SK-N-SH treated with all-trans-retinoic acid at 6 μM for 48 hours (cell line): Measurements from ENCODE around the gene JAKMIP1.

Source experiments
- ATAC-seq: fragments of 200-7000 bp; cut with Tn5 transposase; 3 replicates; pipeline ENCODE4 v1.9.1; 2020; ENCODE audit warnings: mild to moderate bottlenecking, moderate library complexity
- ARNTL ChIP-seq: fragments of 450-650 bp; formaldehyde crosslinking; IDR thresholded peaks from 2 replicates; pipeline ENCODE4 v1.5.0; 2020; ENCODE audit warnings: low read depth, mild to moderate bottlenecking, moderate library complexity, borderline replicate concordance
- BACH2 ChIP-seq: fragments of 250-450 bp; sonication (Bioruptor Pico); IDR thresholded peaks from 2 replicates; pipeline ENCODE4 v1.9.0; 2021; ENCODE audit warnings: mild to moderate bottlenecking, borderline replicate concordance
- ISL1 ChIP-seq: fragments of 250-450 bp; sonication (Bioruptor Pico); IDR thresholded peaks from 2 replicates; pipeline ENCODE4 v2.1.2; 2022; ENCODE audit warnings: mild to moderate bottlenecking, moderate library complexity
- OSR1 ChIP-seq: fragments of 250-450 bp; sonication (Bioruptor Pico); IDR thresholded peaks from 2 replicates; pipeline ENCODE4 v1.8.0; 2022; ENCODE audit warnings: moderate library complexity, mild to moderate bottlenecking, inconsistent platforms
- PPARA ChIP-seq: fragments of 250-450 bp; sonication (Bioruptor Pico); IDR thresholded peaks from 2 replicates; pipeline ENCODE4 v1.5.0; 2020; ENCODE audit warnings: mild to moderate bottlenecking, borderline replicate concordance
- SNAI2 ChIP-seq: fragments of 250-450 bp; sonication (Bioruptor Pico); IDR thresholded peaks from 2 replicates; pipeline ENCODE4 v1.5.0; 2020; ENCODE audit warnings: mild to moderate bottlenecking, moderate library complexity
- TCF4 ChIP-seq: fragments of 250-450 bp; sonication (Bioruptor Pico); IDR thresholded peaks from 2 replicates; pipeline ENCODE4 v1.8.0; 2021; ENCODE audit warnings: mild to moderate bottlenecking, moderate library complexity, borderline replicate concordance
- TOX ChIP-seq: fragments of 250-450 bp; sonication (Bioruptor Pico); IDR thresholded peaks from 2 replicates; pipeline ENCODE4 v1.8.0; 2021; ENCODE audit warnings: mild to moderate bottlenecking, moderate library complexity, borderline replicate concordance
- ZC3H10 ChIP-seq: fragments of 250-450 bp; sonication (Bioruptor Pico); IDR thresholded peaks from 2 replicates; pipeline ENCODE4 v1.5.1; 2021; ENCODE audit warnings: mild to moderate bottlenecking, moderate library complexity
- ZFP3 ChIP-seq: fragments of 250-450 bp; sonication (Bioruptor Pico); IDR thresholded peaks from 2 replicates; pipeline ENCODE4 v1.5.0; 2020; ENCODE audit warnings: mild to moderate bottlenecking, moderate library complexity
- ZFP30 ChIP-seq: fragments of 450-650 bp; formaldehyde crosslinking; IDR thresholded peaks from 2 replicates; pipeline ENCODE4 v1.5.0; 2022; ENCODE audit warnings: mild to moderate bottlenecking, moderate library complexity
- ZNF565 ChIP-seq: fragments of 450-650 bp; formaldehyde crosslinking; conservative IDR thresholded peaks from 2 replicates; pipeline ENCODE4 v1.5.0; 2020; ENCODE audit warnings: low read depth, mild to moderate bottlenecking, moderate library complexity
- ZNF70 ChIP-seq: fragments of 450-650 bp; formaldehyde crosslinking; IDR thresholded peaks from 2 replicates; pipeline ENCODE4 v1.5.0; 2020; ENCODE audit warnings: mild to moderate bottlenecking, moderate library complexity
- ZNF8 ChIP-seq: fragments of 450-650 bp; formaldehyde crosslinking; IDR thresholded peaks from 2 replicates; pipeline ENCODE4 v1.5.0; 2020; ENCODE audit warnings: mild to moderate bottlenecking, moderate library complexity
- TF ChIP-seq, protein P1 (sequence below): fragments of 250-450 bp; sonication (Bioruptor Pico); IDR thresholded peaks from 2 replicates; pipeline ENCODE4 v1.8.0; 2021; ENCODE audit warnings: low read depth, mild to moderate bottlenecking, moderate library complexity, borderline replicate concordance
- TF ChIP-seq, protein P2 (sequence below): fragments of 250-450 bp; sonication (Bioruptor Pico); IDR thresholded peaks from 2 replicates; pipeline ENCODE4 v1.5.1; 2021; ENCODE audit warnings: mild to moderate bottlenecking, moderate library complexity
- TF ChIP-seq, protein P3 (sequence below): fragments of 250-450 bp; sonication (Bioruptor Pico); IDR thresholded peaks from 2 replicates; pipeline ENCODE4 v1.8.0; 2020; ENCODE audit warnings: mild to moderate bottlenecking, moderate library complexity, borderline replicate concordance
- TF ChIP-seq, protein P4 (sequence below): fragments of 250-450 bp; sonication (Bioruptor Pico); IDR thresholded peaks from 2 replicates; pipeline ENCODE4 v1.5.0; 2020; ENCODE audit warnings: mild to moderate bottlenecking, moderate library complexity
- TF ChIP-seq, protein P5 (sequence below): fragments of 250-450 bp; sonication (Bioruptor Pico); IDR thresholded peaks from 2 replicates; pipeline ENCODE4 v1.5.1; 2020; ENCODE audit warnings: low read depth, mild to moderate bottlenecking, moderate library complexity

The JAKMIP1 gene

DNA sequence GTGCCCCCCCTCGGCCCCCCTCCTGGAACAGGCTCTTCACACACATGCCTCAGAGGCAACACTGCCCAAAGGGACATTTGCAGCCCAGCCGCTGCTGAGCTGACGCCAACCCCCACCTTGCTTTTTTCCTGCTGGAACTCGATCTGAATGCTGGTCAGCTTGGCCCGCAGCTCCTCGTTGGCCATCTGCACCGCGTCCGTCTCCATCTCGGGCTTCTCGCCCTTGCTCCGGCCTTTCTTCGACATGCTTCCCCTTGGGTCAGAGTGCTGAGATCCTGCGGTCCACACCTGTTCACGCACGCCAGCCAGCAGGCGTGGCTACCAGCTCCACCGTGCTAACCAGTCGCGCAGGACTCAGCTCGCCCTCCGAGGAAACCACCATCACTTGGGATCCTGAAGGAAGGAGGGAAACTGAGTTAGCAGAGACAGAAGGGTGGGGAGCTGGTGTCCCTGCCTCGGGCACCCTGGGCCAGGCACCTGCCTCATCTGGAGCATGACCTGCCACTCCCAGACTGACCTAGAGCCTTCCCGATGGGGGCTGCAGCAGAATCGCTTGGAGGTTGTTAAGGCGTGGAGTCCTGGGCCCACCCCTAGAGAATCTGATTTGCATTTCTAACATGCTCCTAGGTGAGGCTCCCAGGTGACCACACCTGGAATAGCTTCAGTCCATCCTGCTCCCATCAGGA is 87.6 kb downstream of the JAKMIP1 start:
- TF ChIP-seq ZNF565 (CRISPR knock-in tag) (no peak), TCF4 (no peak), OSR1 (CRISPR knock-in tag) (no peak), ARNTL (no peak), ZFP3 (CRISPR knock-in tag) (no peak), SNAI2 (CRISPR knock-in tag) (no peak), ZNF8 (CRISPR knock-in tag) (no peak), TOX (CRISPR knock-in tag) (no peak), ZFP30 (CRISPR knock-in tag) (no peak)
- TF ChIP-seq, protein P1, sequence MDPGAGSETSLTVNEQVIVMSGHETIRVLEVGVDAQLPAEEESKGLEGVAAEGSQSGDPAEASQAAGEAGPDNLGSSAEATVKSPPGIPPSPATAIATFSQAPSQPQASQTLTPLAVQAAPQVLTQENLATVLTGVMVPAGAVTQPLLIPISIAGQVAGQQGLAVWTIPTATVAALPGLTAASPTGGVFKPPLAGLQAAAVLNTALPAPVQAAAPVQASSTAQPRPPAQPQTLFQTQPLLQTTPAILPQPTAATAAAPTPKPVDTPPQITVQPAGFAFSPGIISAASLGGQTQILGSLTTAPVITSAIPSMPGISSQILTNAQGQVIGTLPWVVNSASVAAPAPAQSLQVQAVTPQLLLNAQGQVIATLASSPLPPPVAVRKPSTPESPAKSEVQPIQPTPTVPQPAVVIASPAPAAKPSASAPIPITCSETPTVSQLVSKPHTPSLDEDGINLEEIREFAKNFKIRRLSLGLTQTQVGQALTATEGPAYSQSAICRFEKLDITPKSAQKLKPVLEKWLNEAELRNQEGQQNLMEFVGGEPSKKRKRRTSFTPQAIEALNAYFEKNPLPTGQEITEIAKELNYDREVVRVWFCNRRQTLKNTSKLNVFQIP (CRISPR knock-in tag): no peak
- TF ChIP-seq, protein P2, sequence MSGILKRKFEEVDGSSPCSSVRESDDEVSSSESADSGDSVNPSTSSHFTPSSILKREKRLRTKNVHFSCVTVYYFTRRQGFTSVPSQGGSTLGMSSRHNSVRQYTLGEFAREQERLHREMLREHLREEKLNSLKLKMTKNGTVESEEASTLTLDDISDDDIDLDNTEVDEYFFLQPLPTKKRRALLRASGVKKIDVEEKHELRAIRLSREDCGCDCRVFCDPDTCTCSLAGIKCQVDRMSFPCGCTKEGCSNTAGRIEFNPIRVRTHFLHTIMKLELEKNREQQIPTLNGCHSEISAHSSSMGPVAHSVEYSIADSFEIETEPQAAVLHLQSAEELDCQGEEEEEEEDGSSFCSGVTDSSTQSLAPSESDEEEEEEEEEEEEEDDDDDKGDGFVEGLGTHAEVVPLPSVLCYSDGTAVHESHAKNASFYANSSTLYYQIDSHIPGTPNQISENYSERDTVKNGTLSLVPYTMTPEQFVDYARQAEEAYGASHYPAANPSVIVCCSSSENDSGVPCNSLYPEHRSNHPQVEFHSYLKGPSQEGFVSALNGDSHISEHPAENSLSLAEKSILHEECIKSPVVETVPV (CRISPR knock-in tag): no peak
- ATAC-seq: no peak

DNA sequence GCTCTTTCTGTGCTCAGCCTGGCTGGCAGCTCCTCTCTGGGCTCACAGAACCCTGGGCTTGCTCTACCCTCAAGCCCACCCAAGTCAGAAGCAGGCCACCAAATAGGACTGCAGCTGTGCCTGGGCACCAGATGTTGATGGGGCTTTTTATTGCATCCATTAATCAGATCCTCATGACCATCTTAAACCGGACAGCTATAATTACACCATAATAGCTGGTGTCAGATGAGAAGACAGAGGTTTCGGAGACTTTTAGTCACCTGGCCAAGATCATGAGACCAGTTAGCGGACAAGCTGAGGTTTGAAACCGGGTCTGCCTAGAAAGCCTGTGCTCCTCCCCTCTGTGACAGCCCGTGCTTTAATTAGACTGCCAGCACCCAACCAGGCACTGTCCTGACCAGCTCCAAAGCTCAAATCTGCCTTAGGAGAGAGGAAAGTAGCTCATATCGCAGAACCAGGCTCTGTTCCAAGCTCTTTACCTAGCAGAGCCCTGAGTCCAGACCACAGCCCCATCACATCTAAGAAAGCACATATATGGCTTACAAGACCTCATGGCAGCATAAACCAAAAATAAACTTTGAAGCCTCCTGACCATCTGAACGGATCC is 88.9 kb downstream of the JAKMIP1 start:
- TF ChIP-seq TCF4 (peak; percentile 52; the same call in 1 of the 2 replicates), ZNF70 (CRISPR knock-in tag) (no peak)
- ATAC-seq: no peak; the same call in 2 of the 3 replicates

DNA sequence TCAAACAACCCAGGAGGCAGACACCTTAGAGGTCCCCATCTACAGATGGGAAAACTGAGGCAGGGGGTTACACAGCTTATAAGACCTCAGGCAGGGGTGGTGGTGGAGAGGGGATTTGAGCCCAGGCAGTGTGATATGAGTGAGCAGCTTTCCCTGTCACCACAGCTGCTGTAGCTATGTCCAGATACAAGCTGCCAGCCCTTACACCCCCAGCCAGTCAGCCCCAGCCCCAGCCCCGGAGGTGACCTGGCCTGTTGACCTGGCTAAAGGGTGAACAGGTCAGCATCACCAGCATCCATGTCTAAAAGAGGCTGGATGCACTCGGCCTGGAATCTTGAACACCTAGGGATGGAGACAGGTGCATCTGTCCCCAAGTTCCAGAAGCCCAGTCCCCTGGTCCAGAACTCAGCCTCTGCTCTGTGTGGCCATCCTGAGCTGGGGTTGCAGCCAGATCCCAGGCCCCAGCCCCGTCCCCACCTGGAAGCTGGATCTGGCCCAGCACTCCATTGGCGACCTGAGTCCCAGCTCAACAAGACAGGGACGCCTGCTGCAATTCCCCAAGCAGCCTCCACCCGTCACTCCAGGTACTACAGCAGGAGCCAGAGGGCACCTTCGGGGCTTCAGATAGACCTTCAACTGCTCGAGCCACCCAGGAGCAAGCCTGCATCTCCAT is 89.5 kb downstream of the JAKMIP1 start:
- no peak for ATAC-seq
- TF ChIP-seq ZC3H10 (no peak), BACH2 (CRISPR knock-in tag) (no peak), ZNF565 (CRISPR knock-in tag) (no peak), SNAI2 (CRISPR knock-in tag) (no peak), ZFP30 (CRISPR knock-in tag) (no peak), OSR1 (CRISPR knock-in tag) (no peak), ISL1 (CRISPR knock-in tag) (no peak), ZNF8 (CRISPR knock-in tag) (no peak), ZNF70 (CRISPR knock-in tag) (no peak), ZFP3 (CRISPR knock-in tag) (no peak), ARNTL (no peak), PPARA (no peak)
- TF ChIP-seq, protein P2 (CRISPR knock-in tag): no peak
- TF ChIP-seq, protein P3, sequence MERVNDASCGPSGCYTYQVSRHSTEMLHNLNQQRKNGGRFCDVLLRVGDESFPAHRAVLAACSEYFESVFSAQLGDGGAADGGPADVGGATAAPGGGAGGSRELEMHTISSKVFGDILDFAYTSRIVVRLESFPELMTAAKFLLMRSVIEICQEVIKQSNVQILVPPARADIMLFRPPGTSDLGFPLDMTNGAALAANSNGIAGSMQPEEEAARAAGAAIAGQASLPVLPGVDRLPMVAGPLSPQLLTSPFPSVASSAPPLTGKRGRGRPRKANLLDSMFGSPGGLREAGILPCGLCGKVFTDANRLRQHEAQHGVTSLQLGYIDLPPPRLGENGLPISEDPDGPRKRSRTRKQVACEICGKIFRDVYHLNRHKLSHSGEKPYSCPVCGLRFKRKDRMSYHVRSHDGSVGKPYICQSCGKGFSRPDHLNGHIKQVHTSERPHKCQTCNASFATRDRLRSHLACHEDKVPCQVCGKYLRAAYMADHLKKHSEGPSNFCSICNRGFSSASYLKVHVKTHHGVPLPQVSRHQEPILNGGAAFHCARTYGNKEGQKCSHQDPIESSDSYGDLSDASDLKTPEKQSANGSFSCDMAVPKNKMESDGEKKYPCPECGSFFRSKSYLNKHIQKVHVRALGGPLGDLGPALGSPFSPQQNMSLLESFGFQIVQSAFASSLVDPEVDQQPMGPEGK (CRISPR knock-in tag): no peak
- TF ChIP-seq, protein P4, sequence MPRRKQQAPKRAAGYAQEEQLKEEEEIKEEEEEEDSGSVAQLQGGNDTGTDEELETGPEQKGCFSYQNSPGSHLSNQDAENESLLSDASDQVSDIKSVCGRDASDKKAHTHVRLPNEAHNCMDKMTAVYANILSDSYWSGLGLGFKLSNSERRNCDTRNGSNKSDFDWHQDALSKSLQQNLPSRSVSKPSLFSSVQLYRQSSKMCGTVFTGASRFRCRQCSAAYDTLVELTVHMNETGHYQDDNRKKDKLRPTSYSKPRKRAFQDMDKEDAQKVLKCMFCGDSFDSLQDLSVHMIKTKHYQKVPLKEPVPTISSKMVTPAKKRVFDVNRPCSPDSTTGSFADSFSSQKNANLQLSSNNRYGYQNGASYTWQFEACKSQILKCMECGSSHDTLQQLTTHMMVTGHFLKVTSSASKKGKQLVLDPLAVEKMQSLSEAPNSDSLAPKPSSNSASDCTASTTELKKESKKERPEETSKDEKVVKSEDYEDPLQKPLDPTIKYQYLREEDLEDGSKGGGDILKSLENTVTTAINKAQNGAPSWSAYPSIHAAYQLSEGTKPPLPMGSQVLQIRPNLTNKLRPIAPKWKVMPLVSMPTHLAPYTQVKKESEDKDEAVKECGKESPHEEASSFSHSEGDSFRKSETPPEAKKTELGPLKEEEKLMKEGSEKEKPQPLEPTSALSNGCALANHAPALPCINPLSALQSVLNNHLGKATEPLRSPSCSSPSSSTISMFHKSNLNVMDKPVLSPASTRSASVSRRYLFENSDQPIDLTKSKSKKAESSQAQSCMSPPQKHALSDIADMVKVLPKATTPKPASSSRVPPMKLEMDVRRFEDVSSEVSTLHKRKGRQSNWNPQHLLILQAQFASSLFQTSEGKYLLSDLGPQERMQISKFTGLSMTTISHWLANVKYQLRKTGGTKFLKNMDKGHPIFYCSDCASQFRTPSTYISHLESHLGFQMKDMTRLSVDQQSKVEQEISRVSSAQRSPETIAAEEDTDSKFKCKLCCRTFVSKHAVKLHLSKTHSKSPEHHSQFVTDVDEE: no peak
- TF ChIP-seq, protein P5, sequence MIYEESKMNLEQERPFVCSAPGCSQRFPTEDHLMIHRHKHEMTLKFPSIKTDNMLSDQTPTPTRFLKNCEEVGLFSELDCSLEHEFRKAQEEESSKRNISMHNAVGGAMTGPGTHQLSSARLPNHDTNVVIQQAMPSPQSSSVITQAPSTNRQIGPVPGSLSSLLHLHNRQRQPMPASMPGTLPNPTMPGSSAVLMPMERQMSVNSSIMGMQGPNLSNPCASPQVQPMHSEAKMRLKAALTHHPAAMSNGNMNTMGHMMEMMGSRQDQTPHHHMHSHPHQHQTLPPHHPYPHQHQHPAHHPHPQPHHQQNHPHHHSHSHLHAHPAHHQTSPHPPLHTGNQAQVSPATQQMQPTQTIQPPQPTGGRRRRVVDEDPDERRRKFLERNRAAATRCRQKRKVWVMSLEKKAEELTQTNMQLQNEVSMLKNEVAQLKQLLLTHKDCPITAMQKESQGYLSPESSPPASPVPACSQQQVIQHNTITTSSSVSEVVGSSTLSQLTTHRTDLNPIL: no peak
- TF ChIP-seq, protein P1 (CRISPR knock-in tag): no peak
